Measurements from ENCODE around the gene TPSB2. TPM values are rescaled to one million over a fixed set of nuclear protein-coding genes. Genes with fewer than 3 reads are reported as not detected.

The TPSB2 gene
- polyA plus RNA-seq, 3 donors = not detected

GRCh38 chr16:1182950-1183907 is 46.8 kb downstream of the TPSB2 start:
- peaks cover 0 to 6% of the 10 kb centered on the region in 2 donors for H3K9me3 ChIP-seq (replicated peaks in 1 of 2; ENCODE audit: control insufficient read depth in 1 of 2, insufficient read depth in 1 of 2, low read length in 2 of 2)
- H3K36me3 ChIP-seq (replicated peaks in 1 of 2; ENCODE audit: control insufficient read depth in 1 of 2, insufficient read depth in 2 of 2, low read length in 2 of 2) = no peaks in the 10 kb centered on the region
- H2AFZ ChIP-seq (ENCODE audit: insufficient read depth, low read depth, low read length, poor library complexity, severe bottlenecking) = no peak overlapping the region
- H3K27ac ChIP-seq (ENCODE audit: low read depth in 1 of 2, low read length in 2 of 2) = no peak overlapping the region
- no peaks in the 10 kb centered on the region for H3K4me1 ChIP-seq (ENCODE audit: control insufficient read depth in 1 of 2, insufficient read depth in 2 of 2, low read length in 2 of 2)
- H3K9ac ChIP-seq (ENCODE audit: insufficient read depth, low read length, poor library complexity, severe bottlenecking) = no peak overlapping the region
- H3K79me2 ChIP-seq (ENCODE audit: insufficient read depth, low read length) = no peaks in the 10 kb centered on the region
- Mint-ChIP-seq H3K9me3 (peaks cover 0 to 8% (median 5%) of the 10 kb centered on the region in 7 donors), H3K4me3 (no peak overlapping the region), H3K36me3 (no peaks in the 10 kb centered on the region), H3K4me1 (no peaks in the 10 kb centered on the region), H3K27ac (no peak overlapping the region), H3K27me3 (ENCODE audit: low read depth in 3 of 3) (peaks cover 0 to 6% (median 2%) of the 10 kb centered on the region in 3 donors)
- TF ChIP-seq CTCF (IDR thresholded peaks at IDR 0.05) = no peak
- 70% methylated on average over 36 of the region's 45 CpGs for WGBS (ENCODE audit: insufficient coverage)
- H3K4me2 ChIP-seq (replicated peaks; ENCODE audit: extremely low read depth, low read length, poor library complexity, severe bottlenecking) = no peak overlapping the region
- DNase-seq = no peak
- no peaks in the 10 kb centered on the region for H3K27me3 ChIP-seq (ENCODE audit: control insufficient read depth in 2 of 2, insufficient read depth in 2 of 2, low read length in 2 of 2)
- intact Hi-C loops (cut with micrococcal nuclease) = no loop called here
- no peak overlapping the region for H3K4me3 ChIP-seq (replicated peaks in 1 of 3; ENCODE audit: low read depth in 2 of 3, low read length in 3 of 3)
- H4K20me1 ChIP-seq (ENCODE audit: insufficient read depth, low read length) = no peaks in the 10 kb centered on the region

- Mint-ChIP-seq H3K4me1 (no peaks in the 10 kb centered on the region), H3K36me3 (no peaks in the 10 kb centered on the region), H3K4me3 (no peak overlapping the region), H3K27me3 (ENCODE audit: low read depth in 3 of 3) (peaks cover 0 to 6% (median 2%) of the 10 kb centered on the region in 3 donors), H3K9me3 (peaks cover 0 to 8% (median 5%) of the 10 kb centered on the region in 7 donors), H3K27ac (no peak overlapping the region)
- H3K9ac ChIP-seq (ENCODE audit: insufficient read depth, low read length, poor library complexity, severe bottlenecking) = no peak overlapping the region
- intact Hi-C loops (cut with micrococcal nuclease) = no loop called here
- no peaks in the 10 kb centered on the region for H3K27me3 ChIP-seq (ENCODE audit: control insufficient read depth in 2 of 2, insufficient read depth in 2 of 2, low read length in 2 of 2)
- no peak for DNase-seq
- no peak for TF ChIP-seq CTCF (IDR thresholded peaks at IDR 0.05)
- no peaks in the 10 kb centered on the region for H4K20me1 ChIP-seq (ENCODE audit: insufficient read depth, low read length)
- H3K79me2 ChIP-seq (ENCODE audit: insufficient read depth, low read length) = no peaks in the 10 kb centered on the region
- H3K27ac ChIP-seq (ENCODE audit: low read depth in 1 of 2, low read length in 2 of 2) = no peak overlapping the region
- peaks cover 0 to 6% of the 10 kb centered on the region in 2 donors for H3K9me3 ChIP-seq (replicated peaks in 1 of 2; ENCODE audit: control insufficient read depth in 1 of 2, insufficient read depth in 1 of 2, low read length in 2 of 2)
- no peak overlapping the region for H3K4me2 ChIP-seq (replicated peaks; ENCODE audit: extremely low read depth, low read length, poor library complexity, severe bottlenecking)
- no peaks in the 10 kb centered on the region for H3K4me1 ChIP-seq (ENCODE audit: control insufficient read depth in 1 of 2, insufficient read depth in 2 of 2, low read length in 2 of 2)
- no peak overlapping the region for H3K4me3 ChIP-seq (replicated peaks in 1 of 3; ENCODE audit: low read depth in 2 of 3, low read length in 3 of 3)
- H2AFZ ChIP-seq (ENCODE audit: insufficient read depth, low read depth, low read length, poor library complexity, severe bottlenecking) = no peak overlapping the region
- H3K36me3 ChIP-seq (replicated peaks in 1 of 2; ENCODE audit: control insufficient read depth in 1 of 2, insufficient read depth in 2 of 2, low read length in 2 of 2) = no peaks in the 10 kb centered on the region
- WGBS (ENCODE audit: insufficient coverage) = 56% methylated on average over 10 of the region's 19 CpGs
Measured at GRCh38 chr16:1182316-1182671, 47.7 kb downstream of the TPSB2 start.
